CD4-positive, alpha-beta T cell treated with Interferon gamma for 1 hour (primary cell): ENCODE data around the gene ZNF774.
"Not testable (repeated sequence)": the region's sequence is repeated elsewhere in the genome, so short reads cannot be mapped to it uniquely, and the experiment has no call there.

Source experiments
- DNase-seq: peaks from one replicate; pipeline ENCODE4 v3.0.0-alpha.2; 2020

ZNF774 gene

GRCh38 chr15:90347431-90348065, 4.5 kb upstream of the ZNF774 start:
- not testable (repeated sequence) for DNase-seq

DNA sequence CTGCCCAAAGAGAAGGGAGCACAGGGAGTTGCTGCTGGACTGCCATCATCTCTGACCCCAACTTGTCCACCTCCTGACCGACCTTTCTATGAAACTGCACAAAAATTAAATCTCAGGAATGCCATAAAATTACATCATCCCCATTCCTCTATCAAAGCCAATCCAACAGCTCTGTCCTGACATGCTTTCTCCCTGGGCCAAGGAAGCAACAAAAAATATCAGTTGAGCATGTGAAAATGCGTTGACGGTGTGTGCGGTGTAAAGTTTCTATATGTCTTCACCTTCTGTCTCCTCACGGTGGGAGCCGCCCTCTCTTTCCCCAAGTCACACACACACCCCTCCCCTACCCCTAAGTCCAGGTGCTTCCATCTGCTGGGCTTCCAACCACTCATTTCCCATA, 3.6 kb upstream of the ZNF774 start:
- no peak for DNase-seq

GRCh38 chr15:90349072-90349471, 3.0 kb upstream of the ZNF774 start:
- DNase-seq: no peak

GRCh38 chr15:90349821-90350220, 2.3 kb upstream of the ZNF774 start:
- no peak for DNase-seq

DNA sequence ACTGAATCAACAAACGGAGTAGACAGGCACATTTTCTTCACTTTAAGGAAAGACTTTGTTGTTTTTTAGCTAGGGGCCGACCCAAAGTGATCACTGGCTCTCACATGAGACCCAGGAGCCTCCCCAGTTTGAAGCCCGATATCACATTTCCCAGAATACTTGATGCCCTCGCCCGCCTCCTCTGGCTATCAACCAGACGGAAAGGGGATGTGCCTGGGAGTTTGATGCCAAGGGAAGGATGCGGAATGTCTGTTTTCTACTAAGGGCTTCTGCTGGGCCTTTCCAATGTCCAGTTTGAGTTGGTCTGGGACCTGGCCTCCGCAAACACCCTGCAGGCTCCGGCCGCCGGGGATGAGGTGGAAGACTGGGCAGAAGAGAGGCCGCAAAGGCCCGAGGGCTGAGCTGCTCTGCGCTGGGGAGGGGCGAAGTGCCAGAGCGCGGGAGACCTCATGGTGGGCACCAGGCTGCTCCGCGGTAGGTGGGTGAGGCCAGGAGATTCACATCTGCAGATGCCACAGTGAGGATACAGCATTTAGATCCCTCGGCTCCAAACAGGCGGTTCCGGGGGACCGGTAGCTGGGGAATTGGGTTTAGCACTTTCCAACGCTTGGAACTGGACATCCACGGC, 491 bp upstream of the ZNF774 start:
- DNase-seq: no peak

- no peak for DNase-seq
Observed at GRCh38 chr15:90354986-90355385, 2.9 kb downstream of the ZNF774 start.

- DNase-seq: no peak
Observed at GRCh38 chr15:90358124-90359033, 6.3 kb downstream of the ZNF774 start.

- no peak for DNase-seq
Observed at GRCh38 chr15:90360746-90361145, 8.7 kb downstream of the ZNF774 start.

- DNase-seq: no peak
Observed at GRCh38 chr15:90362936-90363212, 10.8 kb downstream of the ZNF774 start.

- DNase-seq: no peak
Observed at GRCh38 chr15:90364251-90364650, 12.2 kb downstream of the ZNF774 start.

- no peak for DNase-seq
Observed at GRCh38 chr15:90365414-90366055, 13.5 kb downstream of the ZNF774 start.

DNA sequence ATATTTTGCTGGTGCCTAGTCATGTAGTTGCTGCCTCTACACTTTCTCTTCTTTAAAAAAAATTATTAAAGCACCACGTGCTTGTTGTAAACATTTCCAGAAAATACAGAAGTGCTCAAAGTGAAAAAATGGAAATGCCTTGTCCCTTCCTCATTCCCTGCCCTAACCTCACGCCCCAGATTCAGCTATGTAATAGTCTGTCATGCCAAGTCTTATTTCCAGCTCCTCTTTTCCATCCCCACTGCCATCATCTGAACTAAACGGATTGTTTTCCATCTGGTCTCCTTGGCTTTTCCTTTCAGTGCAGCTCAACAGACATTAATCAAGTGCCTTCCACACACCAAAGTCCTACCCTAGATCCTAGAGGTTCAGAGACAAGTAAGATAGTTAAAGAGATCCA, 15.5 kb downstream of the ZNF774 start:
- no peak for DNase-seq

DNA sequence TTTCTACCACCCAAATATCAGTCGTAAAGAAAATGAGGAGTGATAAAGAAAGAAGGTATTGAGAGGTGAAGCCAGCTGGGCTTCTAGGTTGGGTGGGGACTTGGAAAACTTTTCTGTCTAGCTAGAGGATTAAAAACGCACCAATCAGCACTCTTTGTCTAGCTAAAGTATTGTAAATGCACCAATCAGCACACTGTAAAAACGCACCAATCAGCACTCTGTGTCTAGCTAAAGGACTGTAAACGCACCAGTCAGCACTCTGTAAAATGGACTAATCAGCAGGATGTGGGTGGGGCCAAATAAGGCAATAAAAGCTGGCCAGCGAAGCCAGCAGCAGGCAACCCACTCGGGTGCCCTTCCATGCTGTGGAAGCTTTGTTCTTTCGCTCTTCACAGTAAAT, 23.0 kb downstream of the ZNF774 start:
- DNase-seq: no peak

GRCh38 chr15:90376789-90377188, 24.7 kb downstream of the ZNF774 start:
- DNase-seq: peak; percentile 54

DNA sequence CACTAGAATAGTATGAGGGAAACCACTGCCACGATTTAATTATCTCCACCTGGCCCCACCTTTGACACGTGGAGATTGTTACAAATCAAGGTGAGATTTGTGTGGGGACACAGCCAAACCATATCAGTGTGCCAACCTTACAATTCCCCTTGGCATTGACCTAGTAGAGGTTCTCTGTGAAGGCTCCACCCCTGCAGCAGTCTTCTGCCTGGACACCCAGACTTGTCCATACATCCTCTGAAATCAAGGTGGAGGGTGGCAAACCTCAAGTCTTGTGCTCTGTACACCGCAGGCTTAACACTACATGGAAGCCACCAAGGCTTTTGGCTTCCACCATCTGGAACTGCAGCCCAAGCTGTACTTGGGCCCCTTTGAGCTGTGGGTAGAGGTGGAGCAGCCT, 27.2 kb downstream of the ZNF774 start:
- no peak for DNase-seq

DNA sequence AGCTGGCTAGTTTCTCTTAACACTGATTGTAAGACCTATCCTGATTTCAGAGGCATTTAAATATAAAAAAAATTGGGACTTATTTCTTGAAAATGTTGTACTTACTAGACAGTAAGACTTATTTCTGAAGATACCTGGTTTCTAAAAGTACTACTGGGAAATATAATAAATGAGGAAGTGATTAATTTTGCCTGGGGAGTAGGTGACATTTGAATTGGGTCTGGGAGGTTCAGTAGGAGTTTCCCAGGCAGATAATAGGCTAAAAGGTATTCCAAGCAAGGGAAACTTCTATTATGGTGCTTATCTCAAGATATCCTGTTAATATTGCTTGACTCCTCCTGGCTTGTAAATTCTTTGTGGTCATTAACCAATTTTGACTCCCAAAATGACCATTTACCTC, 29.4 kb downstream of the ZNF774 start:
- no peak for DNase-seq

DNA sequence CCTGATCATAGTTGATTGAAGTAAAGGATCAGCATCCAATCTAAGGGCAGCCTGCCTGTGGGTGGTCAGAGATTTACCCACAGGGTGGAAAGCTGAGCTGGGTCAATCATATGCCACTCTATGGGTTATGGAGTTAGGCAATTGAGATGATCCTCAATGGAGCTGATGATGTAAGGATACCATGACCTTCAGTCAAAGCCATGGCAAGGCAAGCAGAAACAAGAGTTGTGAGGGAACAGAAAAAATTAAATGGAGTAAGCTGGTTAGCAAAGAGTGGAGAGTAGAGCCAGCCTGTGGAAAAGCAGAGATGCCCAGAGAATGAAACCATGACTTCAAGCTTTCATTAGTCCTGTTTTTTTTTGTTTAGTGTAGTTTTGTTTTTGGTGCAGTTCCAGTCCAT, 30.2 kb downstream of the ZNF774 start:
- no peak for DNase-seq

- no peak for DNase-seq
Observed at GRCh38 chr15:90386221-90386620, 34.1 kb downstream of the ZNF774 start.

DNA sequence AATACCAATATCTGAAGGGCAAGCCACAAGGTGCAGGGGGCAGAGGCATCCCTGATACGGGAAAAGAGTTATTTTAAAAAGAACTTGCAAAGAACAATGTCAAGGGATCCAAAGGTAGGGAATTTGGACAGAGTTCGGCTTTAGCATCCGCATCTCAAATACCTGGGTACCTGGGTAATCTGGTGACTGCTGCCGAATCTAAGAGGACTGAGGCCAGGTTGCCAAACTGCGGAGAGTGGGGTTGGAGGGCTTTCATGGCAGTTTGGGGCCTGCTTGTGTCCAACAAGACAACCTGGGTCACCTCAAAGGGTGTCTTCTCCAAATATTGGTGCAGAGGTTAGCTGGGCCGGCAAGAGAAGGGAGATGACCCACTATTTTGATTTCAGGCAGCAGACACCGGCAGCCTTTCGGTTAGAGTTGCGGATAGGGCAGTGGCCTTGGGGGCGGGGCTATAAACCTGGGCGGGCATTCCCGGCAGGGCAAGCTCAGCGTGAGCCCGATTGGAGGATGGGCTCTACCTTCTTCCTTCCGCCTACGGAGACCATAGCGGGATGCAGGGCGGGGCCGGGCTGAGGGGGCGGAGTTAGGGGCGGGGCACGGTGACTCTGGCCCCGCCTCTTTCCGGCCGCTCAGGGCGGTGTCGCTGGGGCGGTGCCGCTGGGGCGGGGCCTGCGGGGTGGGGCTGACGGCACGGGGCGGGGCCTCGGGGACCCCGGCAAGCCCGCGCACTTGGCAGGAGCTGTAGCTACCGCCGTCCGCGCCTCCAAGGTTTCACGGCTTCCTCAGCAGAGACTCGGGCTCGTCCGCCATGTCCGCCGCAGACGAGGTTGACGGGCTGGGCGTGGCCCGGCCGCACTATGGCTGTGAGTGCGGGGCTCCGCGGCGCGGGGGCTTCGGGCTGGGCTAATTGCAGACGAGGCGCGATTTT, 35.7 kb downstream of the ZNF774 start, which contains the start of gene IQGAP1:
TSS of gene IQGAP1 (plus strand) at position 709 of the 928 bp plus-strand sequence. CDS start at position 809, 100 bp downstream.
- DNase-seq: peak; percentile 98

DNA sequence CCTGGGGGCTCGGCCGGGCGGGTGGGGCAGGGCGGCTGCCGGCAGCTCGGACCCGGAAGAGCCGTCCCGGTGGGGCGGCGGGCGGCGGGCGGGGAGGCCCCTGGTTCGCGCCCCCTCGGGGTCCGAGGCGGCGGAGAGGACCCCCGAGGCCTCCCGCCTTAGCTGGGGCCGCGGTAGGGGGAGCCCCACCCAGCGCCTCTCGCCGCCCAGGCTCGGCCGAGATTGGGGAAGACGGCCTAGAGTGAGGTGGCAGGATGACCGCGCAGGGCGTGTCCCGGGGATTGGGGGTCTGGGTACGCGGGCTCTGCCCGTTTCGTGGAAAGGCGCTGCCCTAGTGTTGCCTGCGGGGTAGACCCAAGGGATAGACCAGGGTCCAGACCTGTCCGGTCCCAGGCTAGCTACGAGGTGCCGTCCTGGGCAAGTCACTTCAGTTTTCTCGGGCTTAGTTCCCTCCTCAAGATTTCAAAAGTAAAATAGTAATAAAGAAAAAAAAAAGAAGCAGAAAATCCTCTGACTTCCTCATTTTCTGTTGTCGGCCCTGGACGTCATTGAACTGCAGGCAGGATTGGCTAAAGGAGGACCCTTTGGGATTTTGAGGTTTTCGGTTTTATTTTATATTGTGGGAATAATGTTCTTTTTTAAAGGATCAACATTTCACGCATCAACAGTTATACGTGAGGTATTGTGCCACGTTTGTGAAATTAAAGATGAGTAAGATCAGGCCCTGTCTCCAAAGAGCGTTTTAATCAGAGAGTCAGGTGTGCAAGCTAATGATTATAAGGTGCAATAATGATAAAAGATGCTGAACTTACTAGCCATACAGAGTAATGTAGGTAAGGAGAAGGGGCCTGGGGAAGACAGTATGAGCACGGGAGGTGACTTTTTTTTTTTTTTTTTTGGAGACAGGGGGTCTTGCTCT, 36.6 kb downstream of the ZNF774 start:
- DNase-seq: peak; percentile 74

DNA sequence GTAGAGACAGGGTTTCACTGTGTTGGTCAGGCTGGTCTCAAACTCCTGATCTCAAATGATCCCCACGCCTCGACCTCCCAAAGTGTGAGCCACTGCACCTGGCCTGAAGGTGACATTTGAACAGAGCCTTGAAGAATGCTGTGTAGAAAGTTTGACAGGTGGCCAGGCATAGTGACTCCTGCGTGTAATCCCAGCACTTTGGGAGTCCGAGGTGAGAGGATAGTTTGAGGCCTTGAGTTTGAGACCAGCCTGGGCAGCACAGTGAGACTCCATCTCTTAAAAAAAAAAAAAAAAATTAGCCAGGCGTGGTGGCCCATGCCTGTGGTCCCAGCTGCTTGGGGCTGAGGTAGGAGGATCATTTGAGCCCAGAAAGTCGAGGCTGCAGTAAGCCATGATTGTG, 37.4 kb downstream of the ZNF774 start:
- DNase-seq: no peak
